ENCODE data around the gene WNT2. TPM values are rescaled to one million over a fixed set of nuclear protein-coding genes. Genes with fewer than 3 reads are reported as not detected.
A peak's percentile ranks its signal among the peaks of the same experiment; 100 is the strongest.
"Not testable (repeated sequence)": the region's sequence is repeated elsewhere in the genome, so short reads cannot be mapped to it uniquely, and the experiment has no call there.

The WNT2 gene
- total RNA-seq, 2 donors from 2014 or later = 2.7 TPM; not detected in 1

GRCh38 chr7:117271566-117271965 is 51.3 kb downstream of the WNT2 start:
- ATAC-seq = no peak

GRCh38 chr7:117270371-117270770 is 52.5 kb downstream of the WNT2 start:
- ATAC-seq (no peak), DNase-seq (no peak)
- intact Hi-C loops (cut with DNase I) = no loop called here

More at GRCh38 chr7:117271566-117271965, 51.3 kb downstream of the WNT2 start:
- no peak for DNase-seq
- intact Hi-C loops (cut with DNase I) = no loop called here

- intact Hi-C loops (cut with DNase I) = no loop called here
- DNase-seq = no peak
- peak in 1 of 2 donors; percentile 66 for ATAC-seq
Measured at GRCh38 chr7:117269886-117270285, 53.0 kb downstream of the WNT2 start.

GRCh38 chr7:117269417-117269816 is 53.4 kb downstream of the WNT2 start:
- DNase-seq (no peak), ATAC-seq (peak in 1 of 2 donors; percentile 91)
- intact Hi-C loops (cut with DNase I) = no loop called here

GRCh38 chr7:117264716-117265115 is 58.1 kb downstream of the WNT2 start:
- intact Hi-C loops (cut with DNase I) = no loop called here
- ATAC-seq (no peak), DNase-seq (no peak)

GRCh38 chr7:117262546-117262945 is 60.3 kb downstream of the WNT2 start:
- DNase-seq = no peak
- ATAC-seq = no peak
- intact Hi-C loops (cut with DNase I) = no loop called here

GRCh38 chr7:117259615-117260014 is 63.2 kb downstream of the WNT2 start:
- DNase-seq (no peak), ATAC-seq (no peak)
- intact Hi-C loops (cut with DNase I) = no loop called here

GRCh38 chr7:117251687-117252086 is 71.2 kb downstream of the WNT2 start:
- no peak for ATAC-seq
- intact Hi-C loops (cut with DNase I) = no loop called here

GRCh38 chr7:117250801-117251200 is 72.1 kb downstream of the WNT2 start:
- intact Hi-C loops (cut with DNase I) = no loop called here
- DNase-seq = no peak
- ATAC-seq = peak in 1 of 2 donors; percentile 47

More at GRCh38 chr7:117251687-117252086, 71.2 kb downstream of the WNT2 start:
- DNase-seq = no peak

GRCh38 chr7:117250245-117250644 is 72.6 kb downstream of the WNT2 start:
- intact Hi-C loops (cut with DNase I) = no loop called here
- ATAC-seq = no peak
- no peak for DNase-seq

GRCh38 chr7:117249696-117250095 is 73.2 kb downstream of the WNT2 start:
- intact Hi-C loops (cut with DNase I) = no loop called here
- ATAC-seq (no peak), DNase-seq (no peak)

- ATAC-seq (no peak), DNase-seq (no peak)
- intact Hi-C loops (cut with DNase I) = no loop called here
Measured at GRCh38 chr7:117248829-117249228, 74.0 kb downstream of the WNT2 start.

GRCh38 chr7:117247809-117248208 is 75.0 kb downstream of the WNT2 start:
- DNase-seq (no peak), ATAC-seq (no peak)
- intact Hi-C loops (cut with DNase I) = no loop called here

GRCh38 chr7:117245703-117246102 is 77.2 kb downstream of the WNT2 start:
- DNase-seq; intact Hi-C loops (cut with DNase I); ATAC-seq: not testable (repeated sequence)

- no peak for ATAC-seq
- no peak for DNase-seq
- intact Hi-C loops (cut with DNase I) = no loop called here
Measured at GRCh38 chr7:117243390-117243789, 79.5 kb downstream of the WNT2 start.

- no peak for DNase-seq
- ATAC-seq = no peak
- intact Hi-C loops (cut with DNase I) = no loop called here
Measured at GRCh38 chr7:117241088-117241487, 81.8 kb downstream of the WNT2 start.

GRCh38 chr7:117238937-117239336 is 83.9 kb downstream of the WNT2 start:
- intact Hi-C loops (cut with DNase I) = no loop called here
- ATAC-seq = no peak
- no peak for DNase-seq

GRCh38 chr7:117238472-117238871 is 84.4 kb downstream of the WNT2 start:
- intact Hi-C loops (cut with DNase I) = no loop called here
- ATAC-seq (no peak), DNase-seq (no peak)

GRCh38 chr7:117237646-117238045 is 85.2 kb downstream of the WNT2 start:
- ATAC-seq (no peak), DNase-seq (no peak)
- intact Hi-C loops (cut with DNase I) = no loop called here

GRCh38 chr7:117231047-117231359 is 91.9 kb downstream of the WNT2 start:
- ATAC-seq = no peak
- DNase-seq = no peak
- intact Hi-C loops (cut with DNase I) = no loop called here

- intact Hi-C loops (cut with DNase I) = no loop called here
- ATAC-seq (no peak), DNase-seq (no peak)
Measured at GRCh38 chr7:117230276-117231046, 92.4 kb downstream of the WNT2 start.

All from left cardiac atrium (tissue), 4 donors.